ENCODE data around the gene CDH23. TPM values are rescaled to one million over a fixed set of nuclear protein-coding genes. Genes with fewer than 3 reads are reported as not detected.

Gene CDH23
- total and polyA plus RNA-seq, 2 donors (not counting 1 experiment from before 2014, with no cell fraction given) = 0.37 to 0.89 TPM

- no peak overlapping the region for H3K4me2 ChIP-seq (replicated peaks; ENCODE audit: low read depth, low read length, poor library complexity, severe bottlenecking)
These were observed 309.7 kb downstream of the CDH23 start for GRCh38 chr10:71706216-71707121.

More at GRCh38 chr10:71706216-71707121, 309.7 kb downstream of the CDH23 start:
- no peaks in the 10 kb centered on the region for H3K9me3 ChIP-seq (ENCODE audit: control extremely low read depth in 1 of 3, control insufficient read depth in 2 of 3, insufficient read depth in 1 of 3, low read length in 2 of 3)
- peaks cover 0 to 4% (median 0%) of the 10 kb centered on the region in 4 experiments for H3K27me3 ChIP-seq (replicated peaks in 1 of 4; ENCODE audit: control extremely low read depth in 1 of 4, control insufficient read depth in 3 of 4, insufficient read depth in 4 of 4, low read length in 3 of 4)
- no peaks in the 10 kb centered on the region for H4K20me1 ChIP-seq (ENCODE audit: control insufficient read depth, insufficient read depth, low read length, poor library complexity, severe bottlenecking)
- no peak for TF ChIP-seq EZH2 (IDR thresholded peaks at IDR 0.05; ENCODE audit: borderline replicate concordance, insufficient read depth, low read depth, low read length, poor library complexity, severe bottlenecking)
- no peak for TF ChIP-seq CTCF (IDR thresholded peaks at IDR 0.05)
- no peaks in the 10 kb centered on the region for H3K27me3 Mint-ChIP-seq
- no peaks in the 10 kb centered on the region for H3K79me2 ChIP-seq (ENCODE audit: control insufficient read depth, insufficient read depth, low read length)
- no peak overlapping the region for H3K4me3 ChIP-seq (ENCODE audit: control extremely low read depth in 1 of 5, extremely low read depth in 1 of 5, insufficient read depth in 1 of 5, low read depth in 2 of 5, low read length in 4 of 5)
- DNase-seq = no peak
- intact Hi-C loops (cut with micrococcal nuclease) = loop anchor here (5.0 kb wide), 1 partner anchor 309 kb away; the partner anchor contains the start of gene CDH23
- no peak overlapping the region for H3K4me3 Mint-ChIP-seq
- H3K36me3 ChIP-seq (replicated peaks in 1 of 2; ENCODE audit: control extremely low read depth in 1 of 2, control insufficient read depth in 1 of 2, extremely low read depth in 1 of 2, insufficient read depth in 2 of 2, low read length in 1 of 2) = no peaks in the 10 kb centered on the region
- ChIA-PET POLR2A (interaction anchor here (1.5 kb wide), 1 partner anchor 12 kb away, joined by 3 read pairs; no protein-coding TSS in a partner anchor), CTCF (interaction anchor here (0.6 to 14.0 kb wide), 23 partner anchors 8 to 397 kb away, joined by 3 to 199 read pairs (median 8); partner anchors contain the start of genes CDH23, SLC29A3 and VSIR)
- H3K27ac ChIP-seq (ENCODE audit: low read length in 2 of 2) = no peak overlapping the region
- H3K9ac ChIP-seq (ENCODE audit: low read length) = no peak overlapping the region
- H3K9me3 Mint-ChIP-seq (ENCODE audit: insufficient read depth) = no peaks in the 10 kb centered on the region
- no peak overlapping the region for H3K27ac Mint-ChIP-seq
- peaks cover 6 to 9% of the 10 kb centered on the region in 2 donors for H3K4me1 ChIP-seq (ENCODE audit: control insufficient read depth in 2 of 2, insufficient read depth in 2 of 2, low read length in 2 of 2)
- H2AFZ ChIP-seq (ENCODE audit: insufficient read depth, low read depth, low read length, poor library complexity, severe bottlenecking) = no peak overlapping the region
- peaks cover 18% of the 10 kb centered on the region for H3K4me1 Mint-ChIP-seq
- WGBS (ENCODE audit: insufficient coverage) = 94% methylated on average over 34 of the region's 35 CpGs
- ATAC-seq (ENCODE audit: low read depth) = no peak
